ENCODE results near the gene CYP21A2.
"Not testable (repeated sequence)": the region's sequence is repeated elsewhere in the genome, so short reads cannot be mapped to it uniquely, and the experiment has no call there.

DNA sequence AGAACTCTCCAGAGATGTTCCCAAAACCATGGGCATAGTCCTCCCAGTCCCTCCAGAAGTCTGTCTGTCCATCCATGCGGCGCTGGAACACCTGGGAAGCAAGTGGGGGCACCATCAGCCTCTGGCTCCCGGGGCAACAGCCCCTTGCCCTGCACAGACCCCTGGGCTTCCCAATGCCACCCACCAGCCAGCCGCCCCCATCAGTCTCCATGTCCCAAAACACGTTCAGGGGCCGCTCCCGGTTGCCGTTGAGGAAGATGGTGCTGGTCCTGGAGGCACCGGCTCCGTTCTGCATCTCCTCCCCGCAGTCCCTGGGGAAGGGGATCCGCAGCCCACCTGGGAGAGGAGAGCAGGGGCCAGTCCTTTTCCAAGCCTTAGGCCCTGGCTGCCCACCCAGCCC is 28.7 kb upstream of the CYP21A2 start:
- TF ChIP-seq, protein P1, sequence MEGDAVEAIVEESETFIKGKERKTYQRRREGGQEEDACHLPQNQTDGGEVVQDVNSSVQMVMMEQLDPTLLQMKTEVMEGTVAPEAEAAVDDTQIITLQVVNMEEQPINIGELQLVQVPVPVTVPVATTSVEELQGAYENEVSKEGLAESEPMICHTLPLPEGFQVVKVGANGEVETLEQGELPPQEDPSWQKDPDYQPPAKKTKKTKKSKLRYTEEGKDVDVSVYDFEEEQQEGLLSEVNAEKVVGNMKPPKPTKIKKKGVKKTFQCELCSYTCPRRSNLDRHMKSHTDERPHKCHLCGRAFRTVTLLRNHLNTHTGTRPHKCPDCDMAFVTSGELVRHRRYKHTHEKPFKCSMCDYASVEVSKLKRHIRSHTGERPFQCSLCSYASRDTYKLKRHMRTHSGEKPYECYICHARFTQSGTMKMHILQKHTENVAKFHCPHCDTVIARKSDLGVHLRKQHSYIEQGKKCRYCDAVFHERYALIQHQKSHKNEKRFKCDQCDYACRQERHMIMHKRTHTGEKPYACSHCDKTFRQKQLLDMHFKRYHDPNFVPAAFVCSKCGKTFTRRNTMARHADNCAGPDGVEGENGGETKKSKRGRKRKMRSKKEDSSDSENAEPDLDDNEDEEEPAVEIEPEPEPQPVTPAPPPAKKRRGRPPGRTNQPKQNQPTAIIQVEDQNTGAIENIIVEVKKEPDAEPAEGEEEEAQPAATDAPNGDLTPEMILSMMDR (IDR thresholded peaks at IDR 0.05) = not testable (repeated sequence)
- not testable (repeated sequence) for TF ChIP-seq POLR2A (IDR thresholded peaks at IDR 0.05)
